ENCODE measurements around the gene KRTAP10-2. TPM values are rescaled to one million over a fixed set of nuclear protein-coding genes. Genes with fewer than 3 reads are reported as not detected.
A peak's percentile ranks its signal among the peaks of the same experiment; 100 is the strongest.

KRTAP10-2 gene
- total RNA-seq, 1 experiment from 2014 or later = not detected

- intact Hi-C loops (cut with micrococcal nuclease) = loop anchor here (10.0 kb wide), 1 partner anchor 616 kb away; no protein-coding TSS in a partner anchor
- no TSS peak for BruUV-seq (replicated peaks)
- H3K9me2 ChIP-seq (ENCODE audit: insufficient read depth) = no peaks in the 10 kb centered on the region
- DNase-seq (ENCODE audit: low read depth, low spot score) = no peak
- H3K36me3 ChIP-seq (ENCODE audit: control insufficient read depth in 1 of 2, insufficient read depth in 2 of 2, low read length in 2 of 2) = no peaks in the 10 kb centered on the region
- CTCF ChIA-PET = interaction anchor here (2.9 kb wide), 1 partner anchor 275 kb away, joined by 11 read pairs; no protein-coding TSS in a partner anchor
- H3K4me2 ChIP-seq (ENCODE audit: low read length) = peak overlapping the region; percentile 78
- ATAC-seq = no peak
- RAD21 ChIA-PET (ENCODE audit: low non-redundant PET in 1 of 2, low total read pairs in 2 of 2, uncharacterized antibody in 2 of 2, unreplicated experiment in 2 of 2) = no interaction called here
- peak overlapping the region; percentile 65 to 66; a peak in 3 of 4 replicates for H3K4me3 ChIP-seq (replicated peaks in 1 of 2; ENCODE audit: low read depth in 1 of 2, low read length in 2 of 2)
- TF ChIP-seq SIN3A (IDR thresholded peaks at IDR 0.05; ENCODE audit: low read depth) = no peak
- TF ChIP-seq ZFX (IDR thresholded peaks at IDR 0.05) = no peak
- TF ChIP-seq EZH2phosphoT487 (IDR thresholded peaks at IDR 0.05; ENCODE audit: borderline replicate concordance) = no peak
- TF ChIP-seq EGR1 (IDR thresholded peaks at IDR 0.05; ENCODE audit: low read depth) = no peak
- TF ChIP-seq YY1 (IDR thresholded peaks at IDR 0.05; ENCODE audit: extremely low read depth, insufficient replicate concordance, low read depth, low read length) = no peak
- TF ChIP-seq MAX (IDR thresholded peaks at IDR 0.05) = no peak
- no peak for TF ChIP-seq FOSL1 (IDR thresholded peaks at IDR 0.05; ENCODE audit: low read depth)
- no peak for TF ChIP-seq JUND (IDR thresholded peaks at IDR 0.05)
- TF ChIP-seq CTCF (IDR thresholded peaks at IDR 0.05 in 2 of 3, conservative IDR thresholded peaks at IDR 0.05 in 1 of 3; ENCODE audit: borderline replicate concordance in 1 of 3, insufficient read depth in 1 of 3, low read depth in 2 of 3, low read length in 2 of 3) = no peak
- no peak for TF ChIP-seq CEBPB (IDR thresholded peaks at IDR 0.05; ENCODE audit: low read depth)
- TF ChIP-seq SP1 (IDR thresholded peaks at IDR 0.05; ENCODE audit: low read depth) = no peak
- TF ChIP-seq TCF7L2 (IDR thresholded peaks at IDR 0.05; ENCODE audit: borderline replicate concordance, extremely low read depth, insufficient read depth, insufficient read length) = no peak
- no peak for TF ChIP-seq ATF3 (IDR thresholded peaks at IDR 0.05)
- TF ChIP-seq ZBTB33 (IDR thresholded peaks at IDR 0.05; ENCODE audit: extremely low read depth, insufficient replicate concordance, low read length) = no peak
- no peaks in the 10 kb centered on the region for H4K20me1 ChIP-seq (ENCODE audit: insufficient read depth)
- H3K27me3 ChIP-seq (ENCODE audit: insufficient read depth, low read length) = no peaks in the 10 kb centered on the region
- H3K27ac ChIP-seq (ENCODE audit: low read depth, low read length) = no peak overlapping the region
- H3K9me3 ChIP-seq (ENCODE audit: control insufficient read depth in 1 of 2, insufficient read depth in 1 of 2, low read depth in 1 of 2, low read length in 2 of 2) = peaks cover 0 to 7% of the 10 kb centered on the region in 2 experiments; a peak in 1 of 4 replicates
- POLR2A ChIA-PET = no interaction called here
- peaks cover 3 to 13% of the 10 kb centered on the region in 2 experiments; a peak in 2 of 4 replicates for H3K4me1 ChIP-seq (ENCODE audit: control insufficient read depth in 1 of 2, insufficient read depth in 2 of 2, low read length in 2 of 2)
- H3K79me2 ChIP-seq (ENCODE audit: insufficient read depth, low read length) = peaks cover 12% of the 10 kb centered on the region; the same call in 1 of the 2 replicates
- no peak overlapping the region for H3K9ac ChIP-seq (ENCODE audit: low read length)
- no peak overlapping the region for H2AFZ ChIP-seq (ENCODE audit: low read depth, low read length, poor library complexity, severe bottlenecking)
These were observed 32.6 kb downstream of the KRTAP10-2 start for GRCh38 chr21:44518686-44519085.

Data from HCT116 (cell line).